C4-2B (cell line): ENCODE results near the gene EXOC6B.

Source experiments
- CTCF ChIP-seq: fragments of 450-650 bp; conservative IDR thresholded peaks from 2 replicates; pipeline ENCODE4 v1.5.1; 2017; ENCODE audit warnings: mild to moderate bottlenecking
- ZFX ChIP-seq: fragments of 450-650 bp; IDR thresholded peaks from 2 replicates; pipeline ENCODE4 v1.6.1; 2017

DNA sequence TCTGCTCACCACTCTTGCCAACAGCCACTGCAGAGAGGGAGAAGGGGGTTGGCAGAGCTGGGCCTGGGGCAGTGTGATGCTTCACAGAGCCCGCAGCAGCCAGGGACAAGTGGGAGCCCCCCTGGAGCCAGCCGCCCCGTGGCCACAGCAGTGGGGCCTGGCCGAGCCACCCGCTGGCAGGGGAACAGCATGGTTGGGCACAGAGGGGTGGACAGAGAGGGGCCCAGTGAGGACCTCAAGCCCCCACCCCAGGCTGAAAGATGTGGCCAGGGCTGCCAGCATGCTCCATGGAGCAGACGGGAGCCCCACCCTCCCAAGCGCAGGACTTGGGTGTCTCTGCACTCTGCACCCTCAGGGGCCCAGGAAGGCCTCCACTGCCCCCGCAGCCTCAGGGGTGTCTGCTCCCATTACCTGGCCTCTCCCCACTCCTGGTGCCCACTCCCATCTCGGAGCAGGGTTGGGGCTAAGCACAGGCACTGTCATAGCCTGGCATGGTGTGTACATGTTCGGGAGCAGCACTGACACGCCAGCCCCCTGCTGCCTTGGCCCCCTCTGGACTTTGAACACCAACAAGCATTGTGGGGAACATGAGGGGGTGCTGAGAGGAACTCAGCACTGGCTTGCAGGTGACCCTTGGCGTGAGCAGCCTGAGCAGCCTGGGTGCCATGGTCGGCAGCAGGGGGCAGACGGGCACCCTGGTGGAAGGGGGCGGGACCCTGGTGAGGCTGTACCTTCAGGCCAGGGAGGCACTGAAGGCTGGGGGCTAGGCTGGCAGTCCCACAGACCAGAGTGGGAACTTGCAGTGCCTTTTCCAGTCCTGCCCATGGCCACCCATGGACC is 398.6 kb downstream of the EXOC6B start:
- TF ChIP-seq CTCF: no peak
- TF ChIP-seq ZFX: no peak
